Gastrocnemius medialis (tissue), 4 donors: ENCODE data around the gene AKIRIN2.

Experiments
- CTCF ChIP-seq, 5 experiments: fragments of 450-650 bp in 3 of 5; fragments of 200-600 bp in 2 of 5; sonication (generic) in 2 of 5; IDR thresholded peaks in 4 of 5; conservative IDR thresholded peaks in 1 of 5; 1 replicate in 4 of 5; 2 replicates in 1 of 5; pipeline ENCODE4 v1.5.1; 2016 to 2019; ENCODE audit warnings: antibody characterized with exemption in 5 of 5, mild to moderate bottlenecking in 3 of 5, moderate library complexity in 3 of 5
- POLR2A ChIP-seq, 2 donors: fragments of 450-650 bp; IDR thresholded peaks; one replicate each; pipeline ENCODE4 v1.6.1; 2017; ENCODE audit warnings: antibody characterized with exemption in 2 of 2, mild to moderate bottlenecking in 2 of 2, moderate library complexity in 2 of 2

GRCh38 chr6:87731080-87731479, 29.0 kb upstream of the AKIRIN2 start:
- TF ChIP-seq CTCF (IDR thresholded peaks at IDR 0.05 in 4 of 5, conservative IDR thresholded peaks at IDR 0.05 in 1 of 5): no peak
- no peak for TF ChIP-seq POLR2A (IDR thresholded peaks at IDR 0.05)
